Activated CD4-positive, alpha-beta T cell treated with anti-CD3 and anti-CD28 coated beads, Interleukin-10, Interleukin-2, amounts not matched to agents 100 ng/mL and 50 ng/mL, durations not matched to agents 16 hours and 8 hours (primary cell): ENCODE results near the gene HLA-DOB.

Experiments used
- DNase-seq: peaks from one replicate; pipeline ENCODE4 v3.0.0-alpha.2; 2020

Gene HLA-DOB

DNA sequence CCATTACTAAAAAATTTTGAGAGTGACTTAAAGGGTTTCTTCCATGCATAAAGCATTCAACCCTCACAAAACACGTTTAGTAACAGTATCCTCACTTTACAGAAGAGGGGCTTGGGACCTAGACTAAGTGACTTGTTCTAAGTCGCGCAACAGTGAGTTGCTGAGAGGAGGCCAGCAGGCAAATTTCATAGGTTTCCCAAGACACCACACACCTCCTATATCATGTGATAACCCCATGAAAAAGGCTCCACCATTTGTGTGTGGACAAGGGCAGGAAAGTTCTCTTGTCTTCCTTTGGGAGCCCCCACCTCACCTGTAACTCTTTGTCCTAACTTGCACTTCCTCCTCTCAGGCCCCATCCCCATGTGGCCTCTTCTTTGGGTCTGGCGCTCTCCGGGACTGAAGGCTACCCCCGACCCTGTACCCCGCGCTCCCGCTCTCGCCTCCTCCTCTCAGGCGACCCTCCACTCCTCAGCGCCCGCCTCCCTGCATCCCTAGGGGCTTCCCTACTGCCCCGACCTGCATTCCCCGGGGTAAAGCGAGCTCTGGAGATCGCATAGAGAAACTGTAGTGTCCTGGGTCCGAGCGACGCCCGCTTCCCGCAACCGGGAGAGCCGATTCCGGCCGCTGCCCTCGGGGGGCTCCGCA, 26.7 kb upstream of the HLA-DOB start:
- DNase-seq: peak; percentile 26

DNA sequence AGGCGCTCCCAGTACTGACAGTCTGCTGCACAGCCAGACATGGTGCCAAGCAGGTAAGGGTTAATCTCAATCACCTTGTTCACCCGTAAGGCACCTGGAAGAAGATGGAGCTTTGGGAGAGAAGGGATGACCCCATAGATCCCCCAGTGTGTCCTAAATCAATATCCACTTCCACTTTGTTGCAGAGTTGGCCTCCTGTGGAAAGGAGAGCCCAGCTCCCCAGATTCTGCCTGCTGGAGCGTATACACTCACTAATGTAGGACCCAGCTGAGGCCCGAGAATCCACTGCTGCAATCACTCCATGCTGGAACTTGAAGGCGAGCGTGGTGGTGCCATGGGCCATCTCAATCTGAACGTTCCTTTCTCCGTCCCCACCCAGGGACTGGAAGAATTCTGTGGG, 25.9 kb upstream of the HLA-DOB start:
- peak; percentile 28 for DNase-seq

DNA sequence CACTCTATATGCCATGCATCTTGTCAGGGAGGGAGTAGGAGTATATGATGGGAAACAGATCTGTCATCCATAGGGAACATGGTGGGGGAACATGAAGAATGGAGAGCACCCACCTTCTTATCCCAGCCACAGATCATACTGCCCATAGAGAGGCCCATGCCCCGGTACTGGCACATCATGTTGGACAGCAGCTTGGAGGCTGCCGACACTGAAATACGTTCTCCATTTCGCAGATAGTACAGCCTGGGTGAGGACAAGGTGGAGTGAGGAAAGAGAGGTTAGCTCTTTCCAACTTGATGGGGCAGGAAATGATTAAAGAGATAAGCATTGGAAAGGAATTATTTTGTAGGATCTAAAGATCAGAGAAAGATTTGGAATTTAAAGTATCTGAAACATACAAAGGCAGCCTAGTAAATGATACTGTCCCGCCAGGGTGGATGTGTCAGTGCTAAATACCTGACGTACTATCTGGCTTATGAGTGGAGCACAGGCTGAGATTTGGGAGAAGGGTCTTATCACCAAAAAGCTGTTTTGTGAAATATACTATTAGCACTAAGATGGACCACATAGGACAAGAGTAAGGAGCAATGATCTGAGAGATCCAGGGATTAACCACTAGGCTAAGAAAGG, 25.3 kb upstream of the HLA-DOB start:
- no peak for DNase-seq

DNA sequence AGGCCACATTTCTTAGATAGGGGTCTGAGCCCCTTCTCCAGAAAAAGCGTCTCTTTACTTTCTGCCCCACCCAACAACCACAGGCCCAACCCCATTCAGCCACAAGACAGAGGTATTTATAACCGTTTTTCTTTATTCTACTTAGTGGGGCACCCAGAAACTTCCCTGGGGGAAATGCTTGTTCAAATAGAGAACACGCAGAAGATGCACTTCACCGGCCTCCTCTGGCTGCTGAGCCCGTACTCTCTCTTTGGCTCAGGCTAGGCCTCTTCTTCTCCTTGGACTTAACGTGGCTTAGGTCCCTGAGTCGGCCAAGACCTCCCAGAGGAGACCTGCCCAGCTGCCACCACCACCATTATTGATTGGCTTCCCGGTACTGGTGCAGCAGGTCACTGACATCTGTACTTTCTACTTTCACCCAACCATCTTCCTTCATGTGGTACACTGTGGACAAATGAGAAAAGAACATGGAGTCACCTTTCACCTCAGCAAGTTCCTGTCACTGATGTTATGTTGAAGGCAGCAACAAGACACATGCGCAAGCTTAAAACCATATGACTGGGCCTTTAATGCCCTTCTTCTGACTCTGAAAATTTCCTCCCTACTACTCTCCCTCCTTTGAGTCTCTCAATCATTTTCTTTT, 23.9 kb upstream of the HLA-DOB start:
- DNase-seq: peak; percentile 89

DNA sequence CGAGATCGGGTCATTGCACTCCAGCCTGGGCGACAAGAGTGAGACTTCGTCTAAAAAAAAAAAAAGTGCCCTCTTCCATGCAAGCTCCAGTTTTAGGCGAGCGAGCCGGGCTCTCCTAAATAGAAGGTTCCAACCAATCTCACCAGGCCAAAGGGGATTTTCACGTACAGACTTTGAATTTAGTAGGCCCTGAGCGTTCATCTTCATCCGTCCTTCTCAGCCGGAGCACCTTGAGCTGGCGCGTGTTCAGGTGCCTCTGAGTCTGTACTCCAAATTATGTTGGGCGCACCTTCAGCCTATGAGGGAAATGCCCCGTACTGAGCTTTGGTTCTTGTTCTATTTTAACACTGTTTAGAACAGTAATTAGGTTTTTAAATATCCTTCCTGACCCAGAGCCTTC, 22.6 kb upstream of the HLA-DOB start:
- DNase-seq: no peak

DNA sequence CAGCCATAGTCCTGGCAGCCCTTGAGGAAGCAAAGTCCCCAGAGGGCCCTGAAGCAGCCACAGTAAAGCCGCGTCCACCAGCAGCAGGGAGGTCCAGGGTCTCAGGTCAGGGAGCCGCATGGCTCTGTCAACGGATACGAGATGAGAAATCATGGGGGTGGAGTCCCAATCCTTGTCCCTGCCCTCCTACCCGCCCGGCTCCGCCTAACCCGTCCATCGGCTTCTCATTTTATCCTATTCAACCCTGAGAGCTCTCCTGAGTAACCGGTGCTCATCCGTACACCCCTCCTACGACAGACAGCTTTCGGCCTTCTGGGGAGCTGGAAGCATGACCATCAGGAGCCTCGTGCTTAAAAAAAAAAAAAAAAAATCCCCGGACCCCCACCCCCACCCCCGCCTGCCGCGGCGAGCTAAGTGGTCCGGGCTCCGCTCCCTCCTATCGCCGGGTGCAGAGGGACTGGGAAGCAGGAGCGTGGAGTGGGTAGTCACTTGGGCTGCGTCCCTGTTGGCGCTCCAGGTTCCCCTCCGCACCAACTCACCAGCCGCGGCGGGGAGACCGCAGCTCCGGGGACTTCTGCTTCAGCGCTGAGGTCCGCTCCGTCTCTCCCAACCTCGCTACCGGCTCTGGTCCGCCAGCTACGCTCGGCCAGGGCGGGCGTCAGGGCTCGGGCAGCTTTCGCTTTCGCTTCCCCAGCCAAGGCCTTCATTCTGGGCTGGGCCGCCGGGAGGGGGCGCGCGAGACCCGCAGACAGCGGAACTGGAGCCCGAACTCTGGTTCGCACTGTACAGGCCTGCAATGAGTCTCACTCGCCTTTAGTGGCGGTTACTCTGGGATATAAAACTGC, 21.5 kb upstream of the HLA-DOB start, which contains the start of gene TAP2:
Gene TAP2 (minus strand): TSS at position 626 of the 845 bp plus-strand sequence. CDS start 506 bp downstream, at position 120.
- DNase-seq: peak; percentile 98

DNA sequence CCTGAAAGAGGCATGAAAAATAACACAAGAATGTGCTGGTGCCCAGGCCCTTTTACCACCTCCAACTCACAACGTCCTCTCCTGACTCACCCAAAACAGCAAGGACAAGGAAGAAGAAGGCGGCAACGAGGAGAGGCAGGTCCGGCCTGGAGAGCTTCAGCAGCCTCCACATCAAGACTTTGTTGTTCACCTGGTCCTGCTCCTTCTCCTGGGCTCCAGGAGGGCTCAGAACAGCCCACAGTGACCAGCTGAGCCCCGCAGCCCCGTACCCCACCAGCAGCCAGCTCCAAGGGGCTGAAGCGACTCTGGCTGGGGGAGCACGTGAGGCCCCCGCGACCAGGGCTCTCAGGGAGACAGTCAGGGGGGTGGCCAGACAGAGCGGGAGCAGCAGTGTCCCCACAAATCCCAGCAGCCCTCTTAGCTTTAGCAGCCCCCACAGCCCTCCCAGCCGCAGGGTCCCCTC, 20.9 kb upstream of the HLA-DOB start:
- DNase-seq: no peak

DNA sequence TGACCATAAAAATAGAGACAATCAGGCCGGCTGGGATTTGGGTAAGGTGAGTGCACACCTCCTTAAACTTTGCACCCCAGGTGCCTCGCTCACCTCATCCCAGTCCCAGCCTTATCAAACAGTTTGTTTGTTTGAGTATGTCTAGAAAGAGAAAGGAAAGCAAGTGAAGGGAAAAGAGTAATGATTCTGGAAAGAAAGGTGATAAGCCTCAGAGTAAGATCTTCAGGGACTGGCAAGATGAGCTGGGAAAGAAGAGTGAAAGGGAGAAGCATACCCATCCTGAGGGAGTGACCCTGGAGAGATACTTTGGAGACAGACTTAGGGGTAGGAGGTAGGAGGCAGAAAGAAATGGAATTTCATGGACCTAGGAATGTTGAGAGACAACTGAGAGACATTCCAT, 20.1 kb upstream of the HLA-DOB start:
- DNase-seq: no peak

DNA sequence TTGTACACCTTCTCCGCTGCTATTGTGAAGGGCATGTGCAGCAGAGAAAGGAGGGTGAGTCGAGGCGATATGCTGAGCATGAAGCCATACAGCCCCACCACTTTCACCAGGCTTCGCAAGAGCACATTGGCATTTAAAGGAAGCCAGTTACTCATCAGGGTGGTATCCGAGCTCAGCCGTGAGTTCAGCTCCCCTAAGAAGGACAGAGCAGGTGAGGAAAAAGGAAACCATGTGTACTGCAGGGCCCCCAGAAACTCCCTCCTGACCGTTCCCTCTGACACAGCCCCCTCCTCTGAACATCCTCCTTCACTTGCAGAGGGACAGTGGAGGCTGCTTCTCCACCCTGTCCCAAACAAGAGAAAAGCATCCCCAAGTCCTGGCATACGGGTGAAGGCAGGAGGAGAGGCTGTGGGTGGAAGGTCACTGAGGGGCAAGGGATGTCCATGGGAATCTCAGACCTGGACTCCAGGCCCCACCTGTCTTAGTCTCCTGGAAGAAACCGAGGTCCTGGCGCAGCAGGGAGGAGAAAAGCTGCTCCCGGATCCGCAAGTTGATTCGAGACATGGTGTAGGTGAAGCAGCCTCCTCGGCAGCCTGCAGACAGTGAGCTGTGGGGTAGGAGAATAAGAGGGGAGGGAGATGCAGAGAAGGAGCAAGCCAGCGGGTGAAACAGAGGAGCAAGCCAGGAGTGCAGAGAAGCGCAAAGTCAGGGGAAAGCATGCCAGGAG, 18.5 kb upstream of the HLA-DOB start:
- DNase-seq: no peak

DNA sequence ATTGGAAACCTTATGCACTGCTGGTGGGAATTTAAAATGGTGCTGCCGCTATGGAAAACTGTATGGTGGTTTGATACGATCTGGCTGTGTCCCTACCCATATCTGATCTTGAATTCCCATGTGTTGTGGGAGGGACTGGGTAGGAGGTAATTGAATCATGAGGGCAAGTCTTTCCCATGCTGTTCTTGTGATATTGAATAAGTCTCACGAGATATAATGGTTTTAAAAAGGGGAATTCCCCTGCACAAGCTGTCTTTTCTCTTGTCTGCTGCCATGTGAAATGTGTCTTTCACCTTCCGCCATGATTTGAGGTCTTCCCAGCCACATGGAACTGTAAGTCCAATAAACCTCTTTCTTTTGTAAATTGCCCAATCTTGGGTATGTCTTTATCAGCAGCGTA, 16.9 kb upstream of the HLA-DOB start:
- DNase-seq: no peak

DNA sequence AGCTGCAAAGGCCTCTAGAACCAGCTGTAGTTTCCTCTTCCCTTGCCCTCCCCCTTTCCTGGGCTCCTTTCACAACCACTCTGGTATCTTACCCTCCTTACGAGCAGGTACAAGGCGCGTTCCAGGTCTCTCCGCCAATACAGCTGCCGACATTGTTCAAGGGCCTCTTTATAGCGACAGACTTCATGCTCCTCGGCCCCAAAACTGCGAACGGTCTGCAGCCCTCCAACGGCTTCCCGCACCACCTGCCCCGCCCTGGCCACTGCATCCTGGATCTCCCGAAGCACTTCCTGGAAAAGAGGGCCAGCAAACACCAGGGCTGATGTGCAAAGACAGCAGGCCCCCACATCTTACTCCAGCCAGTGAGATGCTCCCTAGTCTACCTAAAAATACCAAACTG, 15.7 kb upstream of the HLA-DOB start:
- DNase-seq: no peak

DNA sequence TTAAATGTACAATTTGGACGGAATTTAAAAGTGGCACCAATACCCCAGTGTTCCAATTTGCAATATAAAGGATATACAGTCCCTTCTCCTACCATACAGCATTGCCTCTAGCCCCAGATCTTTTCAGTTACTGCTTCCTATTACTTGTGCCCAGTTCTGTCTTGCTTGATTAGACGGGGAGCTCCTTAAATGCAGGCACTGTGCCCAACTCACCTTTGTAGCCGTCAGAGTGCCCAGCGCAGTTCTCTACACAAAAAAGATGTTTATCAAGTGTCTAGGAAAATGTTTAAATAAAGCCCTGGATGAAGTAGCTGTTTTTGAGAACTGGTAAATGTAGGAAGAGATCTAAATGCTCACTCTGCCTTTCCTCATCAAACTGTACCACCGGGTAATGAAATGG, 14.1 kb upstream of the HLA-DOB start:
- DNase-seq: no peak

DNA sequence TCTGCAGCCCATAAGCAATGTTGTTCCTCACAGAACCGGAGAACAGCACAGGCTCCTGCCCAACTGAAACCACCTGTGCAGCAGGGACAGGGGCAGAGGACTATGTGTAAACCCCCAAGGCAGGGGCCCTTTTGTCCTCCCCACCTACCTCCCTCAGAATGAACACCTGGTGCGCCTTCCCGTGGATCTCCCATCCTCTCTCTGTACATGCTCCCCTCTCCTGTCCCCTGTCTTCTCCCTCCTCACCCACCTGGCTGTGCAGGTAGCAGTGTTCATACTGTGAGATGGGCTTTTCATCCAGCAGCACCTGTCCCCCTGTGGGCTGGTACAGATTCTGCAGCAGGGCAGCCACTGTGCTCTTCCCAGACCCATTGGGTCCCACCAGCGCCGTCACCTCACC, 13.2 kb upstream of the HLA-DOB start:
- no peak for DNase-seq

DNA sequence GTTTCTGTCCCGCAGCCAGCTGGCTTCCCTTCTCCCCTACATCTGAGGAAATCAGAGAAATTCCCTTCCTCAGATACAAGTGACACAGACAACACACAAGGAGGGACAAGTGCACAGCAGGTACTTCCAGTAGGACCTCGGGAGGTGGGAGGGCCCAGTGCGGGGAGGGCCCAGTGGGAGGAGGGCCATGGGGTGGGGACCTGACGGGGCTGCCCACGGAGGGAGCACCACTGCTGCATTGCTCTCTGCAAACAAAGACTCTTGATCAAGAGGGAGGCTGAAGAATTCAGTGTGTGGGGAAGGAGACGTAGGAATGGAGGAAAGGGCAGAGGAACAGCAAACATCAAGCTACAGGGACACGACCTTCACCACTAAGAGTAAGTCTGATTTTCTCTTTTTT, 12.7 kb upstream of the HLA-DOB start:
- no peak for DNase-seq

DNA sequence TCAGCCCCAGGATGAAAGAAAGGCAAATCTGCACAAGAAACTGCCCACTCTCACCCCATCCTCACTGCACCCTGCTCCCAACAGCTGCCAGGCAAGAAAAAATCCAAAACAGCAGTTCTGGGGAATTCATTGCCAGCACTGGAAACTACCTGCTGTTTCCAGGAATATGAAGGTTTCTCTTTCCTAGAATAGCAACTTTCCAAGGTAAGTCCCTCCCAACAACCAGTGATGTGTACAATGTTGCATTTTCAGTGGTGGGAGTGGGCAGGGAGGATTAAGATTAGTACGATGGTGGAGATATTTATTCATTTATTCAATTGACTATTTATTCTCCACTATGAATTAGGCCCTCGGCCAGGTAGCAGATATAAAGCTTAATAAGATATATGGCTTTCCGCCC, 10.2 kb upstream of the HLA-DOB start:
- DNase-seq: no peak

DNA sequence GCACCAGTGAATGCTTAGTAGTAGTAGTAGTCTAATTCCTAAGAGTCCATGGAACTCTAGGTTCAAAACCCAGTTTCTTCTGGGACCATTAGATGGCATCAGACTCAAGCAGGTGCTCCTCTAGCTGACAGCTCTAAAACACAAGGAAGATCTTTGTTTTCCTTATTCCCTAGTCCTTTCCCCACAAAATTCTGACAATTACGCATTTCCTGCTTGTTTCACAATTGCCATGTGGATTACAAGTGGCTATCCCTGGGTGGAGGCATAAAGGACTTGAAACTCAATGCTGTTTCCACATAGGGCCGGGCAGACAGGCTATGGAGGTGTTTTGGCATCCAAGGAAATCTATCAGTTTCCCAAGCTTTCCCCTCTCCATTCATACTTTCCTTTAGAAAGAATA, 9.2 kb upstream of the HLA-DOB start:
- no peak for DNase-seq

DNA sequence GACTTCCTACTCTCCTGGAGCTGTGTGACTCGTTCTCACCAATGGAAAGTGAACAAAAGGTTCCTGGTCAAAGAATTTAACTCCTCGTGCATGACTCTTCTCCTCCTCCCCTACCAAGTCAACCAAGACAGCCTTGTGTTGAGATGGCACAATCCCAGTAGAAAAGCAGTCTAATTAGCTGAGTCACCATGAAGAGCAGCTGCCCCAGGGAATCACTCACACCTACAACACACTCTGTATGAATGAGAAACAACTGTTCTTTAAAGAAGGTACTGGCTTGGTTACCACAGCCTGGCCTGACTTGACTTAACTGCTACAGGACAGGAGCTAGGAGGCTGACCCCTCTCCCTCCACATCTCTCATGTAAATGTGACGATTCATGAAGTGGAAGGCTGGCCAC, 2.9 kb upstream of the HLA-DOB start:
- DNase-seq: no peak

DNA sequence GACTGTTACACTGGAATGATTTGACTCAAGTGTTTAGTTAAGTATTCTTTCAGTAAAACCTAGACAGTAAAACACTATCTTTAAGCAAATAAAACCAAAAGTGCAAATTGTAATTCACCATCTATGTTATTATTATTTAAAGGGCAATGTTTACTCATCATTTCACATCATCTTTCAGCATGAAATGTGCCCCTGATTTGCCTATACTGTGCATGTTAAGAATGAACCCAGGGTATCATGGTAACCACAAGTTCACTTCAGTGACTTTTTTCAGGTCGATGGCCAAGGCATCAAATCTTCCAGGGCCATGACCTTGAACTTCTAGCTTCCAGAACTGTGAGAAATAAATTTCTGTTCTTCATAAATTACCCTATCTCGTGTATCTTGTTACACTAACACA, 2.1 kb upstream of the HLA-DOB start:
- DNase-seq: no peak

DNA sequence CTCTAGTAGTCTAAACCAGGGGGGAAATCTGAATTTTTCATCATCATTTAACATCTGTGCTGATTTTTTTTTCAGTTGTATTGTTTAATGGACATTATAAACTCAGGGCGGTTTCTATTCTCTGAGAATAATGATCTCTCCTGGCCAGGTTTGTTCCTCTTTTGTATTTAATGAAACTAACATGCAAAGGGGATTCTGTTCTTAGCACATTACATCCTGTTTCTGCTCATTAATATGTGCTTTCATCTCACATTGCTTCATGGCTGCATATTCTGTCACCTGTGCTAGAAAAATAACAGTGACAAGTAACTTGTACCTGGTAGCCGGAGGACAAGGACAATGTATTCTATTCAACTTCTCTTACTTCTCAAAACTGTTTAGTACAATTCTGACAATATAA, 806 bp downstream of the HLA-DOB start:
- DNase-seq: no peak

DNA sequence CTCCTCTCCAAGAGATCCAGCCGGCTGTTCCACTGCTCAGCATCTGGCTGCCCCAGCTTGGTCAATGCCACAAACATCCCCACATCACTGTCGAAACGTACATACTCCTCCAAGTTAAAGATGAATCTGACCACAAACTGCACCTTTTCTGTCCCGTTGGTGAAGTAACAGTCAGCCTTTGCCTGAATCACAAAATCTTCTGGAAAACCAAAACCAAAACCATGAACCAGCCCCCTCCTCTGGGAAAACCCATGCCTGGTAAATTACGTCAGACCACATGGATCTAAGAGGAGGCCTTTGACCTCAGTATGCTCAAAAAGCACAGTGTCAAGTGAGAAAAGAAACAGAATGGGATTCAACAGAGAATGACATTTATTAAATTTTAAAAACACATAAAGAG, 1.7 kb downstream of the HLA-DOB start:
- DNase-seq: no peak

DNA sequence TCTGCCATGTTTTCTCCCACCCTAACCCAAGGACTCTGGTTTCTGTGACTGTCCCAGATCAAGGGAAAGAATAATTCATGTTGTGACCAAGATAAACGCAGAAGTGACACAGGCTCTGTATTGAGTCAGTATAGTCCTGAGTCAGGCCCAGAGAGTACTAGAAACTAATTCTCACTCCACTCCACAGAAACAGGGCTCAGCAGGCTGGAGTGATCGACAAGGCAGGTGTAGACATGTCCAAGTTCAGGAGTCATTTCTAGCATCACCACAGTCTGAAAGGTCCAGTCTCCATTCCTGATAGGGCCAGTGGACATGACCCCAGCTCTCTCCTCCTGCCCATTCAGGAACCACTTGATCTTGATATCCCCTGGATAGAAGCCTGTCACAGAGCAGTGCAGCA, 2.7 kb downstream of the HLA-DOB start:
- DNase-seq: no peak

DNA sequence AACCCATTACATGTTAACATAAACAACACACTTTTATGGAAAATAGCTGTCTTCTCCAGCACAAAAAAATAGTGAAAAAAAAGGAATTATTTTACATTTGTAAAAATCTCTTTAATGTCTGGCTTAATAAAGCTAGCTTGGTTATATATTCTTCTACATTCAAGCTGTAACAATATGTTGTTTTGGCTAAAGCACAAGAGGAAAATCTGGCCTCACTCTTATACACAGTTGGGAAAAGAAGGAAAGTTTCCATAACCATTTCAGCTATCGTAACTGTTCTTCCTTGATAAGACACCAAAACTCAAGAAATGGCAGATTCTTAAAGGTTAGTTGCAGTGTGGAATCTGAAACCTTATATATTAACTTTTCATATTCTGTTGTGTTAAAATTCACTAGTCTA, 7.6 kb downstream of the HLA-DOB start:
- DNase-seq: no peak
